HG02588 (cell line): Measurements from ENCODE around the gene DSE.

ENCODE experiments used
- ATAC-seq: cut with Tn5 transposase; IDR thresholded peaks from one replicate; pipeline ENCODE4 v1.9.1; 2021; ENCODE audit warnings: mild to moderate bottlenecking, moderate library complexity; ENCODE audit not compliant: unreplicated experiment

The DSE gene

DNA sequence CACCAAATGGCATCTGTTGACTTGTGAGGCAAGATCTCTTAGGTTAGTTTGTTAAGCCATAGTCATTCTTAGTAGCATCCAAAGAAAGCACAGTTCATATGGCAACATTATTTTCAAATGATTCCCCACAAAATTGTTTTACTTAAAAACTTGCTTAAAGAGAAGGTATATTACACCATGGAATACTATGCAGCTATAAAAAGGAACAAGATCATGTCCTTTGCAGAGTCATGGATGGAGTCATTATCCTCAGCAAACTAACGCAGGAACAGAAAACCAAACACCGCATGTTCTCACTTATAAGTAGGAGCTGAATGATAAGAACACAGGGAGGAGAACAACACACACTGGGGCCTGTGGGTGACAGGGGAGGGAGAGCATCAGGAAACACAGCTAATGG, 10.9 kb upstream of the DSE start:
- ATAC-seq = no peak

DNA sequence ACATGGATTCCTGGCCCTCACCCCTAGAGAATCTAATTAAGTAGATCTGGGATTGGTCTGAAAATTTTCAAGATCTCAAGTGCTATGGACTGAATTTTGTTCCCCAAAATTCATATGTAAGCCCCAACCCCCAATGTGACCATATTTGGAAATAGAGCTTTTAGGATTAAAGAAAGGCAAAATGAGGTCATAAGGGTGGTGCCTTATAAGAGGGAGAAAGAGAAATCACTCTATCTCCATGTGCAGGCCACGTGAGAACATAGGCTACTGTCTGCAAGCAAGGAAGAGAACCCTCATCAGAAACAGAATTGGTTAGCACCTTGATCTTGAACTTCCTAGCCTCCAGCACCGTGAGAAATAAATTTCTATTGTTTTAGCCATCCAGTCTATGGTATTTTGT, 8.5 kb upstream of the DSE start:
- no peak for ATAC-seq

DNA sequence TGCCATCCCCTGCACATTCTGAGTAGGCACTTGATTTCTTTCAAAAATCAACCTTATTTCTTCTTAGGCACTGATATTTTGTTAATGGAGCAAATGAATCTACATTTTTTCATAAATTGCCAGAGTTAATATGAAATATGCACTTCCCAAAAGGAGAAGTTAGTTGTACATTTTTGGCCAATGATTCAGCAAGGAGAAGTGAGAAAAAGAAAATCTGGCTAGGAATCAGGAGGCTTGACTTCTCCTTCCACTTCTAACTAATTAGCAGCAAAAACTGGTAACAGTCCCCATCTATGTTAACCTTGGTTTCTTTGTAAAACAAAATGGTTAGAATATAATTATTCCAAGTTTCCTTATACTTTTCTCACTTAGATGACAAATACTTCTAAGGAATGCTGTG, 7.0 kb upstream of the DSE start:
- ATAC-seq = no peak

DNA sequence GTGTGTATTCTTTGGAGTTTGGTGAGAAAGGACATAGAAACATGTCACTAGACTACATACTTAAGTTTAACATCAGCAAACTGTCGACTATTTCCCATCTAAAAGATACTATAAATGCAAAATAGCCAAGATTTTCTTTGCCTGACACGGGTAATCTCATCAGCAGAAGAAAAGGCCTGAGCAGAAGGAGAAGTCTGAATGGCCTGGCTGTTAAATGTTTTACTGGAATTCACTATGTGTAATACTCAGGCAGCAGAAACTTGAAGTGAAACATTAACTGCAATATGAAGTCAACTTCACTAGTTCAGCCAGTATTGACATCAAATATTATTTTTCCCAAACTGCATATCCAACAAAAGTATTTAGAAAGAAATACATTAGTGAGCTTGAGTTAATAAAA, 6.4 kb upstream of the DSE start:
- no peak for ATAC-seq

DNA sequence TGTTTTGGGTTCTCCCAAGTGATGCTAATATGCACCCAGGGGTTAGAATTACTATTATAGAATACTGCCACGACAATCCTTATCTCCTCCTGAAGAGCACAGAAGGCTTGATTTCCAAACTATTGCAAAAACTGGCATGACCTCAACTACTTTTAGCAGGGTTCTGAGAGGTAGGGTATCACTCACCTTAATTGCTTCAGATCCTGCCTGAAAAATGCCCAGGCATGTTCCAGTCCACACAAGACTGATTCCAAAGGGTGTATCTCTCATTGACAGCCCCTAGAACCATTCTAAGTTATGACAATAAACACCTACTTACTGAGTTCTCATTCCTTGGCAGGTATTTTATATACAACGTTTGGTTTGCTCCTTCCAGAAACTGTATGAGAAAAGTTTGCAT, 5.0 kb upstream of the DSE start:
- no peak for ATAC-seq

DNA sequence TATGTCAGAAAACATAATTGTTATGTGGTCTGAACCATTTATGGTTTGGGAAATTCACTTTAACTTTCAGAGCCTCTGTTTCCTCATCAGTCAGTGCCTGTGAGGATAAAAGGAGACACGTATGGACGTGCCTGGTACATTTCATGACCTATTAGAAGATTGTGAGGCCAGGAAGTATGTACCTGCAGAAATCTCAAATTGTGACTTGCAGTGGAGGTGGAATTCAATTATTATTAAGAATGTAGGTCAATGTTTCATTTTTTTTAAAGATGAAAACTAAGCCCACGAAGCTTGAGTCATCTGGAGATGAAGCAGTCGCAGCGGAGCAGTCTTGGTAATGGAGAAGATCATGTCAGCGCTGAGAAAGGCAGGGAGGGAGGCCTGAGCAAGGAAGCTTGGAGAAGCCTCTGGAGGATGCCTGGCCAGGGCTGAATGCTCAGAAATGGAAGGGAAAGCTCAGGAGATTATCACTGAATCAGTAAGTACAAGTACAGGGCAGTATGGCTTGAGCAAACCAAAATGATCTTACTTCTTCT, 3.9 kb upstream of the DSE start:
- no peak for ATAC-seq

DNA sequence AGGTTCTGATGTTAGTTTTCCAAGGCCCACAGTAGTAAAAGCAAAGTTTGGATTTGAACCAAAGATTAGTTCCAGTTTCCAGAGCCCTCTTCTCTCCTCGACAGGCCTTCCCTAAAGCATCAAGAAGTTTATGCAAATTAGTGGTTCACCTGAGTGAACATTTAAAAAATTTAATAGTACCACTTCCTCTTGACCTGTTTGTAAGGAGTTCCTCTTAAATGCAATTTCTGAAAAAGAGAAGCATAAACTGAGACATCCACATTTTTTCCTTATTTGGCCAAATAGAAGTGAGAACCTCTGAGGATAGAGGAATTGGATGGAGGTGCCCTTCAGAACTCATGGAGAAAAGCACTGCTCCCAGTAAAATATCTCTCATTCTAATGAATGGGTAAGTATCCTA, 1.2 kb upstream of the DSE start:
- ATAC-seq = peak; percentile 32

DNA sequence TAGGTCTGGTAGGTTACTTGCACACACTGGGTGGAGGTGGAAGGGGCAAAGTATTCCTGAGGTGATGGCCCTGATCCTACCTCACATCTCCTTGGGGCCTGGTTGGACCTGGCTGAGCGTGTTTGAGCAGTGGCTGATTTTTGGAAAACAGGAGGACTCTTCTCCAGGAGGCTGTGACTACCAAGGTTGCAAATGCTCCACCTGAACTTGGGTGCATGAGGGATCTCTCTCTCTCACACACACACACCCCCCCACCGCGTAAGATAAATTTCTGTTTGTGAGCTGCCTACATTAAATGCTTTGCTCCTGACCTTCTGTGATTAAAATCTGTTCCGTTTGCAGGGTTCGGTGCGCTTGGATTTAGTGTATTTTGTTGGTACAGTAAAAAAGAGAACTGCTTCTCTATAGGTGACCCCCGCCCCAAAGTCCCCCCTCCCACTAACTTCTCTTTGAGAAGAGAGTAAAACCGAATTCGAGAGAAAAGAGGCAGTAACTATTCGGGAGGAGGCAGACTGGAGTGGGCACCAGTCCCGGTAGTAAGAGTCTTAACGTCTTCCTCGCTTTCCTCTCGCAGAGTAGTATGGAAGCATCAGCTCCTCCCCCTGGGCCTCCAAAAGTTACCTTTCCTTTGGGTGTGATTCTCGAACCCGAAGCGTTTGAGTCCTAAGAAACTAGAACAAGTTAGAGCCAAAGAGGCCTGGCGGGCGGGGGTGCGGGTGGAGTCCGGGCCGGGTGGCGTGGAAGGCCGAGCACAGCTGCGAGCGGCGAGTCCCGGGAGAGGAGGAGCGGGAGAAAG, 585 bp upstream of the DSE start:
- no peak for ATAC-seq

DNA sequence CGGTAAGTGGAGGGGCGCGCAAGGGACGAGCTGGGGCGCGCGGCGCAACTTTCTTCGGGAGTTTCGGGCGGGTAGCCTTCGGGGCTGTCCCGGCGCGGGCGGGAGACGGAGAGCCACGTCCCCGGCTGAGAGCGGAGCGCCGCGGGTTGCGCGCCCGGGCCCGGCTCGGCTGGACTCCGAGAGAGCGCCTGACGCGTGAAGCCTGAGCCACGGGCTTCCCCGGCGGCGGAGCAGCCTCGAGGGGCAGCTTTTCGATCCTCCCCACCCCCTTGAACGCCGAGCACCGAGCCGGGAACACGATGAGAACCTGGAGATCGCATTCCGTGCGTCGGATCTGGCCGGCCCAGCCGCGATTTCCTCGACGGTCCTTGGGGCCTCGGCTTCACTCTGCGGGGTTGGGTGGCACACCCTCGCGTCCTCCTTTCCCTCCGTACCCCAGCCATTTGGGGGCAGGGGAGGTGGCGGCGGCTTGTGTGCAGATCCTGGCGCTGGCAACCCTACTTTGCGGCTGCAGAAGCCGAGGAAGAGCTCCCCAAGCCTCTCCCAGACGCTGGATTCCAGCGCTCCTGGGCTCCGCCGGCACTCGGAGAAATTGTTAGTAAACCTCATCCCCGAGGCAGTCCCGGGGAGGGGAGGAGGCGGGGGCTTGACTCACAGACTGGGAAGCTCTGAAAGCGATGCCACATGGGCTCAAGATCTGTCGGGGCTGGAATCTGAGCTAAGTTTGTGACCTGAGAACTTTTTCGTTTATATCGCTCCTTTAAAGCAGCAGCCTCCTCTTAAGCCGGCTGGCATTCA, 572 bp downstream of the DSE start:
- peak; percentile 51 for ATAC-seq

DNA sequence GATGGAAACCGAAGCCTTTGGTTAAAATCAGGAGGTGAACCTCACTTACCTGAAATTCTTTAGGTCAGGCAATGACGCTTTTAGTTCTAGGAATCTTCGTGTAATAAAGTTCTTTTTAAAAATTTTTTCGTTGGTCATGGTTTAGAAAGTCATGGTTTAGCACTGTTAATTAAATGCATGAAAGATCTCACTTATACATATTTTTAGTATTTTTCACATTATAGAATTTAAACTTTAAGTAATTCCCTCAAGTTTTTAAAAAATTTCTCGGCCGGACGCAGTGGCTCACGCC, 1.1 kb downstream of the DSE start:
- no peak for ATAC-seq

DNA sequence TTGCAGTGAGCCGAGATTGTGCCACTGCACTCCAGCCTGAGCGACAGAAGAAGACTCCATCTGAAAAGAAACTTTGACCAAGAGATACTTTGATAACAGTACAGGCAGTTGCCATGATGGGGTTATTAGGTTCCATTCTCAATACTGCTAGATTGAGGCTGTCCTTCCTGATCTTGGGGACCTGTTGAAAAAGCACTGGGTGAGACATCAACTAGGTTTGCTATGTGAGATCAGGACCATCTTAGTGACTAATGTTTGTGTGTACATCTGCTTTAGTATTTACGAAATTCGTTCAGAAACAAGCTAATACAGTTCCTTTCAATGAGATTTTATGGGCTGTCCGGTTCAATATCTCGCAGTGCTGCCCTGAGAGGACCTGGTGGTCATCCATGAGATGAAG, 2.6 kb downstream of the DSE start:
- no peak for ATAC-seq

DNA sequence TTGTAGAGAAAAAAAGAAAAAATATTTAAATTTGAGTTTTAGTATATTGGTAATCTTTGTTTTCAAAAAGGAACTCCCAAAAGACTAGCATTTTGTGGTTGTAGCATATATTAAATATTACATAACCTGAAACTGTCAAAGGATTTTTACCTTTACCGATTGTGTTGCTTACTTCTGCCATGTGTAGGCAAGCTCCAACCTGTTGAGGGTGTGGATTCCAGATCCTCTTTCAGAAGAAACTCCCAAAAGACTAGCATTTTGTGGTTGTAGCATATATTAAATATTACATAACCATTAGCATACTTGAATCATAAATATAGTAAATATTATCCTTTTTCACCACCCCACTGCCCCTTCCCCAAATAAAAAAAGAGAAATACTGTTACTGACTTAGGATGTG, 3.2 kb downstream of the DSE start:
- no peak for ATAC-seq

DNA sequence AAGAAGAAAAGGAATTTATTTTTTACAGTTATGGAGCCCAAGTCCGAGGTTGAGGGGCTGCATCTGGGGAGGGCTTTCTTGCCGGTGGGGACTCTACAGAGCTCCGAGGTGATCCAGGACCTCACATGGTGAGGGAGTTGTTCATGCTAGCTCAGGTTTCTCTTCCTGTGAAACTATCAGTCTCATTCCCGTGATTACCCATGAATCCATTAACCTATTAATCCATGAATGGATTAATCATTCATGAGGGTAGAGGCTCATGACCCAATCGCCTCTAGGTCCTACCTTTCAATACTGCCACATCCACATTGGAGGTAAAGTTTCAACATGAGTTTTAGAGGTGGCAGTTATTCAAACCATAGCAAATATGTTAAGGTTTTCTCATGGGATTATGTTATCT, 3.8 kb downstream of the DSE start:
- ATAC-seq = no peak

DNA sequence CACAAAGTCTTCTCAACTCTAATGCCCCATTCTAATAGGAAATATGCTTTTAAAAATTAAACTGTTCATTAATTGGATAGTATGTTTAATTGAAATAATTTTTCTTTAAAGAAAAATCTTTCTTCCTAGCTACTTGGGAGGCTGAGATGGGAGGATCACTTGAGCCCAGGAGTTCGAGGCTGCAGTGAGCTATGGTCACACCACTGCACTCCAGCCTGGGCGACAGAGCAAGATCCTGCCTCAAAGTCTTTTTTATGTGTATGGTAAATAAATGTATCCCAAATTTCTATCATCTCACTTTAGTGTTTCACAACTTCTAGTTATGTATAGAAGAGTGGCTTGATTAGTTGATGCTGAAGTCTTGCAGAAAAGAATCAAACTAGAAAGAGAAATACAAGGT, 4.5 kb downstream of the DSE start:
- ATAC-seq = no peak

DNA sequence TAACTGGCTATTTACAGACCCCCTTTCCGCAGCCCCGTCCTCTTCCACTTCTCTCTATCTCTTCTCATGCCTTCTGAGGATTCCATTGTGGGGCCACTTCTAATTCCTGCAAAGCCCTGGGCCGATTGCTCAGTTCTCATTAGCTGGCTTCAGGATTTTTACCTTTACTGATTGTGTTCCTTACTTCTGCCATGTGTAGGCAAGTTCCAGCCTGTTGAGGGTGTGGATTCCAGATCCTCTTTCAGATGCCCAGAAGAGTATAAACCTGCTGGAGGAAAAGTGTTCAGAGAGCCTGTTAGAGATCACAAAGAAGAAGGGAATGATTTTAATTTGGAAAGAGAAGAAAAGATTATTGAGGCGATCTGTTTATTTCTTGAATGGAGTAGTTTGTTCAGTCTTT, 5.4 kb downstream of the DSE start:
- no peak for ATAC-seq

DNA sequence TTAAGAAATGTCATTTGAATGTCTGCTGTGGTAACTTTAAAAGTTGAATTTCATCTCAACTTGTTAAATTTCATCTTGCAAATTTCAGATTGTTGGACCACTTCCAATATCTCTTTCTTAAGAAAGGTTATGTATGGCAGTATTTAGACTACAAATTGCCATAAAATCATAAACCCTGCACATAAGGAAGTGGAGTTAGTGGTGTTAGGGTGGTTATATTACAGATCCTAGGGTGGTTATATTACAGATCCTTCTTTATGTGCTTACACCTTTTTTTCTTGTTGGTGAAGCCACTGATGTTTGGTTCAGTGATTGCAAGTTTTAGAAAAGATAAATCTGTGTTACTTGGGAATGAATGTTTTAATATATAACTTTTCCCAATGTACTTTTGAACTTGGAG, 9.0 kb downstream of the DSE start:
- no peak for ATAC-seq

DNA sequence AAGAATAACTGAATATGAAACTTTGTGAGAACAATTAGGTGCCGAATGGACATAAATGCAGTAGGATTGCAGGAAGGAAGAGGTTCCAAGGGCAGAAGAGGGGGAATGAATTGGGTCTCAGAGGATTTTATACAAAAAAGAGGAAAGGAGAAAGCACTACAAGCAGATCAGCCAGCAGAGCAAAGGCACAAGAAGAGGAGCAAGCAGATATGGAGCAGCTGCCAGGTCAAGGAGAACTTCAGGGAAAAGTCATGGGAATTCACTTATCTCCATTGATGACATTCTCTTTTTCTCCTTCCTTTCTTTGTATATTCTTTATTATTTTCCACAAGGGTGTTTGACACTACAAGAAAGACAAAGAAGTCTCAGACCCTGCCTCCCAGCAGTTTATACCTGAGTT, 9.6 kb downstream of the DSE start:
- ATAC-seq = no peak

DNA sequence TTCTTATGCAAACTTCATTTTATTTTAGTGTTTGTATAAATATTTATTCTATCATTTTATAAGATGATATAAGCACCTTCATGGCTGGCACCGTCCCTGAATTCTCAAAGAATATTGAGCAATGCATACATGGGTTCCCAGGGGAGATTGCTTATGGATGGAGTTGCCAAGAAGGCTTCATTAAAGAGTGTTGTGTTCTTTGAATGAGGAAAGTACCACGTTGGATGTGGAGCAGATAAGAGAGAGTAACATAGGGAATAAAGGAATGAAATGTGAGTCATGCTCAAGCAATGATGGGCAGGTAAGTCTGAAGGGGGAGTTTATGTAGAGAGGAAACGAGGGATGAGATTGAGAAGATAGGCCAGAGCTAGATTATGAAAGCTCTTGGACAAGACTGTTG, 10.3 kb downstream of the DSE start:
- no peak for ATAC-seq

DNA sequence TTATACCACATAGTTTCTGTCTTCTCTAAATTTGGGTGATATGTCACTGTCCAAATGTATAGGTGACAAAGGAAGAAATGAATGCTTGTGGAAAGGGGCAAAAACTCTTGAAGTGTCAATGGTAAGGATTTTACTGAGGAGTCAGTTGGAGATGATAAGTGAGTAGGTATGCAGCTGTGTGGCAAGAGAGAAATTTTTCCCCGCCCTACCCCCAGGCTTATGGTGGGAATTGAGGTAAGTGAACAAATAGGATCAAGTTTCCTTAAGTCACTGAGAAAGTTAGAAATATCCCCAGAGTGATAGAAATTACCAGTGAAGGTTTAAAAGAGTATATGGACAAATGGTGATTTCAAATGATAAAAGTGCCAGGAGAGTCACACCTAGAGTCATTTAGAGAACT, 11.8 kb downstream of the DSE start:
- no peak for ATAC-seq

DNA sequence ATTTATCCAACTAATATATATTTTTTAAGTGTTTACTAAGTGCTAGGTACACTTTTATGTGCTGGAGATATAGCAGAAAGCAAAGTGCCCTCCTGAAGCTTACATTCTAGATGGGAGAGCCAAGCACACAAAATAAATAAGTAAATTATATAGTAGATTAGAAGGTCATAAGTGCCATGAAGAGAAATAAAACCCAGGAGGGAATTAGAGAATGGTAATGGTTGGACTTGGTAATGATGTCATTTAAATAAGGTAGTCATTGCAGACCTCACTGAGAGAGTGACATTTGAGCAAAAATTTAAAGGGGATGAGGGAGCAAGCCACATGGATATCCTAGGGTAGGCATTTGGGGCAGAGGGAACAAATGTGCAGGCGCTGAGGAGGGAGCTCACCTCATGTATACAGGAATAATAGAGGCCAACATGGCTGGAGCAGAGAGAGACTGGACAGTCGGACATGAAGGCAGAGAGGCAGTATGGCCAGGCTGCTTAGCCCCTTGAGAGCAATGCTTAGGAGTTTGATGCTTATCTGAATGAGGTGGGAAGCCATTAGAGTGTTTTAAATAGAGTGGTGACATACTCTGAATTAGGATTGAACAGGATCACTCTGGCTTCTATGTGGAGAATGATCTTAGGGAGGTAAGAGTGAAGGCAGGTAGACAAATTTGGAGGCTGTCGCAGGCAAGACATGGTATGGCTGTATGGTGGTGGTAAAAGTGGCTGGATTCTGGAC, 14.1 kb downstream of the DSE start:
- ATAC-seq = no peak

DNA sequence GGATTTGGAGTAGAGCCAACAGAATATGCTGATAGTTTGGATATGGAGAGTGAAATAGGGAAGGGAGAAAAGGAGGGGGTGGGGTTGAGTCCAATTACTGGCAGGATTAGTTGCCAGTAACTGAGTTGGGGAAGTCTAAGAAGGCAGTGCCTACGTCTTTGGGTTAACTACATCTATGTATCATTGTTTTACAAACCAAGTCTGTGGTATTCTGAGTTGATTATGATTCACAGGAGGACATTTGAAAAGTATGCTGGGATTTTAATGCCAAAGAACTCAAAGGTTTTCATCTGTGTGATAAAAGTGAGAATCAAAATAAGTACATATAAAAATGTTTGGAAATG, 14.7 kb downstream of the DSE start:
- no peak for ATAC-seq

DNA sequence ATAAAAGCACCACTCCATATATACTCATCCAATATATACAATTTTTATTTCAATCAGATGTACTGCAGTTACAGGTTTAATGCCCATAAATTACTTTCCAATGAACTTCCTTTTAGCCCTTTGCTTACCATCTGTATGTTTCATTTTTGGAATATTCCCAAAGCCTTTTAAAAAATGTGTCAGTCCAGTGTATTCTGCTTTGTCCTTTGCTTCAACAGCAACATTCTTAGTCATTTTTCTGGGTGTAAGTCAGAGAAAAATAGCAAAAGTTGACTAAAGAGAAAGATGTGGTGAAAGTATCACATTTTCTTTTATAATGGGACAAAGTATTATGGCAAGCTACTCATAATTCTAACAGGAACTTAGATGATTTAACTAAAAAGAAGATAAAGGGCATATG, 15.2 kb downstream of the DSE start:
- no peak for ATAC-seq
